Stimulated activated naive B cell treated with anti-CD40 and anti-IgM and Interleukin-4, amounts not matched to agents 10 μg/mL and 1 μg/mL and 100 μg/mL, for 72 hours (primary cell): Measurements from ENCODE around the gene PARD3.

Experiments used
- ATAC-seq, 2 donors: fragments of 150-1000 bp; cut with Tn5 transposase; replicated peaks; 2 replicates each; pipeline ENCODE4 v1.10.0; 2021; ENCODE audit warnings: moderate library complexity in 1 of 2
- DNase-seq: peaks from one replicate; pipeline ENCODE4 v3.0.0; 2021
- H3K27ac Mint-ChIP-seq: one replicate; pipeline ENCODE4 v1.8.0; 2022; ENCODE audit warnings: mild to moderate bottlenecking, mixed read lengths
- H3K27me3 Mint-ChIP-seq, 2 donors: one replicate each; pipeline ENCODE4 v1.8.0; 2022; ENCODE audit warnings: mixed read lengths in 2 of 2
- H3K36me3 Mint-ChIP-seq, 2 donors: one replicate each; pipeline ENCODE4 v1.8.0; 2022; ENCODE audit warnings: mixed read lengths in 2 of 2, mild to moderate bottlenecking in 1 of 2
- H3K4me1 Mint-ChIP-seq, 2 donors: one replicate each; pipeline ENCODE4 v1.8.0; 2022; ENCODE audit warnings: mixed read lengths in 2 of 2, mild to moderate bottlenecking in 1 of 2
- H3K4me3 Mint-ChIP-seq, 2 donors: one replicate each; pipeline ENCODE4 v1.8.0; 2022; ENCODE audit warnings: mild to moderate bottlenecking in 2 of 2, mixed read lengths in 2 of 2, moderate library complexity in 1 of 2
- H3K9me3 Mint-ChIP-seq, 2 donors: one replicate each; pipeline ENCODE4 v1.8.0; 2022; ENCODE audit warnings: mixed read lengths in 2 of 2, mild to moderate bottlenecking in 1 of 2

PARD3 gene

DNA sequence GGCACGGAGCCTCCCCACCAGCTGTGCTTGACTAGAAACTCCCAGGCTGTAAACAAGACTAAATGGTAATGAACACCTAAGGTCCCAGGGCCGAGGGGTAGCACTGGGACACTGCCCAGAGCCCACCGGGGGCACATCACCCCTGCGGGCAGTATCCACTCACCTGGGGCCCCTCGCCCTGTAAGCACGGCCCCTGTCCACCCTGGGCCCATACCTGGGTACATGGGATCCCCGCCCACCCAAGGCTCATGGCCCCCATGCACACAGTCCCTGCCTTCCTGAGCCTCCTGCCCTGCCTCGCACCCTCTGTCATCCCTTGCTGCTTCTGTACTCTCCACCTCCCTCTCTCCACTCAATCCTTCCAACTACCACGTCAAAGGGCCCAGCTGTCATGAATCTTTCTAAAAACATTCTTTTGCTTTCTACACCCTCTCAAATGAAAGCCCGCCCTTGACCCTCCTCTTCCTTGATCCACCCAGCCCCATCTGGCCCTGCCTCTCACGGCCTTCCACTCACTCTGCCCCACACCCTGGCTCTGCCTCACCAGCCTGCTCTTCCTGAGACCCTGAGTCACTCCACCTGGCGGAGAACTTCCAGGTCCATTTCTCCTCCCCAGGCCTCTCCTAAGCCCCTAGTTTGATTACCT is 173.1 kb downstream of the PARD3 start:
- no peak overlapping the region for H3K4me3 Mint-ChIP-seq
- no peak for ATAC-seq
- peak overlapping the region; percentile 37 for H3K27ac Mint-ChIP-seq
- H3K9me3 Mint-ChIP-seq: no peaks in the 10 kb centered on the region
- DNase-seq: no peak
- no peaks in the 10 kb centered on the region for H3K36me3 Mint-ChIP-seq
- H3K27me3 Mint-ChIP-seq: no peaks in the 10 kb centered on the region
- peaks cover 9 to 18% of the 10 kb centered on the region in 2 donors for H3K4me1 Mint-ChIP-seq

DNA sequence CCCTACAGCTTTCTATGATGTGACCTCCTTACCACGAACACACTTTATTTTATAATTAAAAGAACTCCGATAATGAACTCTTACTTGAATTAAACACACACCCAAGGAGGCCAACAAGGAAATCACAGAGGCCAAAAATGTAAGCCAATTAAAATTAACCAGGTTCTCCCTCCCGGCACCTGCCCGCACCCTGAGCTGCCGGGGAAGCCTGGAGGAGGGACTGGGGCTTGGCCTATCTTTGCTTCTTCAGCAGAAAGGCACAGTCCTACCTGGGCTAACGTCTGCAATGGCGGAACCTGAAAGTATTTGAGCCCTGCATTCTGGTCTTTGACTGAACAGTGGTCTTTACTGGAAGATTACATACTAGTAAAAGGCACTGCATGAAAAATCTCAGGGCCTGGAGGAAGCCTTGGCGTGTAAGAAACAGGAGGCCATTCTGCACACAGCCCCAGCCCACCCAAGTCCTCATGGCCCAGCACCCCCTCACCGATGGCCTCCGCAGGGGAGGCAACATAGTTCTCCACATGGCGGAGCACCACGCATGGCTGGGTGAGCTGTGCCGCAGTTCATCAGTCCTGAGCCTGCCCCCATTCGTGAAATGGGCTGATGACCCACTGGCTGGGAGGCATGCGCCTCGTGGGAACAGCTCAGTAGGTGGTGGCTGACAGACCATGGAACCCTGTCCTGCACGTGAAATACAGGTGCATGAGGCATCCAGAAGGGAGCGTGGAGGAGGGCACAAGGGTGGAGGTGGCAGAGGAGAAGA is 173.8 kb downstream of the PARD3 start:
- no peak overlapping the region for H3K4me3 Mint-ChIP-seq
- H3K27ac Mint-ChIP-seq: no peak overlapping the region
- H3K9me3 Mint-ChIP-seq: no peaks in the 10 kb centered on the region
- H3K36me3 Mint-ChIP-seq: no peaks in the 10 kb centered on the region
- H3K27me3 Mint-ChIP-seq: no peaks in the 10 kb centered on the region
- peaks cover 12 to 26% of the 10 kb centered on the region in 2 donors for H3K4me1 Mint-ChIP-seq
- ATAC-seq (no peak), DNase-seq (no peak)

DNA sequence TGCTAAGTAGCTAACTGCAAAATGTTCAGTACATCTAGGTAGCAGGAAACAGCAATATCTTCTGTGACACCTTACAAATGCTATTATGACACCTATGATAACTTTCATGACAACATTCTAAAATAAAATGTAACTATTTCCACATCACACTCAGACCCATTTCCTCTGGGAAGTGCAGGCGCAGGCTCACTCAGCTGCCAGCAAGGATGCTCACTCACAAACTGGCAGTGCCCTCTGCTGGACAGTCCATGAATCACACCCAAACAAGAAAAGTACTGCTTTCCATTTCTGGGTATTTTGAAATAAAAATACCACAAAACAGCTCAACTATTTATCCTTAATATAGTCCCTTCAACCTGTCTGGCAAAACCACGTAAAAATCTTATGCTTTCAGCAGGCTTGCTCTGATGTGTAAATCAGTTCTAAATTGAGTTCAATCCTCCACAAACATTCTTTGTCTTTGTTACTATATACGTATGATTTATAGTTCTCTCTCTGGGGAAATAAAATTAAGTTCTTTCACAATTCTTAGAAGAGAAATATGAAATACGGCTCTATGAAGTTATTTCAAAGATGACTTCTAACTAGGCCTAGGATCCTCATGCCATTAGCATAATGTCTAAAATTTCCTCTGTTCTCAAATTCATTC is 176.6 kb downstream of the PARD3 start:
- Mint-ChIP-seq H3K27me3 (no peaks in the 10 kb centered on the region), H3K4me3 (no peak overlapping the region), H3K36me3 (no peaks in the 10 kb centered on the region), H3K4me1 (peaks cover 14 to 26% of the 10 kb centered on the region in 2 donors), H3K9me3 (no peaks in the 10 kb centered on the region), H3K27ac (no peak overlapping the region)
- ATAC-seq (peak in 1 of 2 donors; percentile 32), DNase-seq (peak; percentile 24)

DNA sequence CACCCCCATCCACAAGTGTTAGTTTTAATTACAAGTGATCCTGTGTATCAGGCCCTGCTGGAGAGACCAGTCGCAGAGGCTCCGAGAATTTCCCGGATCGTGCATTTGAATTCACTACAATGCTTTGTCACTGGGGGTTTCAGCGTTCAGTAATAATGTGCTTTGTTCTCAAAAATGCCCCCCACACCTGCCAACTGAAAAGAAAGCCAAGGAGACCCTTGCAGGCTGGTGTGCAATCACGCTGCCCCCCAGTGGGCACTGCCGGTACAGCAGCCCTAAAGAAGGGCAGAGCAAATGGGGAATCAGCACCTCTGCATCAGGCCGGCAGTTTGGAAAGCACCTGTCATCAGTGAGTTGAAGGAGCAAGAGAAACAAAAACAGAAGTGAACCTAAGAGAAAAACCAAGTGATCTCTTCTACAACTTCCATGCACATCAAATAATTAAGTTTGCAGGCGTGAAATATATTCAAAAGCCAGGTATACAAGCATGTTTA is 177.6 kb downstream of the PARD3 start:
- peak; percentile 64 for DNase-seq
- Mint-ChIP-seq H3K9me3 (no peaks in the 10 kb centered on the region), H3K4me1 (peaks cover 14 to 26% of the 10 kb centered on the region in 2 donors), H3K27ac (no peak overlapping the region), H3K27me3 (no peaks in the 10 kb centered on the region), H3K36me3 (no peaks in the 10 kb centered on the region), H3K4me3 (no peak overlapping the region)
- peak; percentile 89 to 93 for ATAC-seq

DNA sequence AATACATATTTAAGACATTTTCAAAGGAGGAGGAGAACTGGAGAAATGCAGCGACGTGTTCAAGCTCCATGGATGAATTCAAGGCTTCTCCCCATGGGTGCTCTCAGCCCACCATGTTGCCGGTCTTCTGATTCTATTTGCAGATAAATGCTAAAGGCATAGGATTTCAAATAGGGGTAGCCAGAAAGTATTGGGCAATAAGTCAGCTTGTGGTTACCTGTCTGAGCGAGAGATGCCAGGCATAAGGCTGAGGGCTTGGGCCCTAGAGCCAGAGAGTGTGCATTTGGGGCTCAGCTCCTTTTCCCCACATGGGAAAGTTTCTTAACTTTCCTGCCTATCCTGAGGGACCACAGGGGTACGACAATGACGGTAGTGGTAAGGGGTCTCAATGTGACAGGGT is 180.0 kb downstream of the PARD3 start:
- no peak for ATAC-seq
- Mint-ChIP-seq H3K27me3 (no peaks in the 10 kb centered on the region), H3K4me1 (peaks cover 14 to 26% of the 10 kb centered on the region in 2 donors), H3K36me3 (no peaks in the 10 kb centered on the region), H3K4me3 (no peak overlapping the region), H3K27ac (no peak overlapping the region), H3K9me3 (no peaks in the 10 kb centered on the region)
- DNase-seq: no peak

DNA sequence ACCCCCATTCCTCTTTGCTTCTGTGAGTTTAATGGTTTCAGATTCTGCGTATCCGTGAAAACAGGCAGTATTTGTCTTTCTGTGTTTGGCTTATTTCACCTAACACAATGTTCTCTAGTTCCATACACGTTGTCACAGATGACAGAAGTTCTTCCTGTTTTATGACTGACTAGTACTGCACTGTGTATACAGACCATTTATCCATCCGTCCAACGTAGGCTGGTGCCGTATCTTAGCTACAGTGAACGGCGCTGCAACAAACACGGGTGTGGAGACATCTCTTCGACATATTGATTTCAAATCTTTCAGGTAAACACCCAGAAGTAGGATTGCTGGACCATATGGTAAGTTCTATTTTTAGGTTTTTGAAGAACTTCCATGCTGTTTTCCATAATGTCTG is 181.7 kb downstream of the PARD3 start:
- Mint-ChIP-seq H3K4me1 (peaks cover 12 to 21% of the 10 kb centered on the region in 2 donors), H3K36me3 (no peaks in the 10 kb centered on the region), H3K4me3 (no peak overlapping the region), H3K9me3 (no peaks in the 10 kb centered on the region), H3K27me3 (no peaks in the 10 kb centered on the region), H3K27ac (no peak overlapping the region)
- ATAC-seq (no peak), DNase-seq (no peak)

DNA sequence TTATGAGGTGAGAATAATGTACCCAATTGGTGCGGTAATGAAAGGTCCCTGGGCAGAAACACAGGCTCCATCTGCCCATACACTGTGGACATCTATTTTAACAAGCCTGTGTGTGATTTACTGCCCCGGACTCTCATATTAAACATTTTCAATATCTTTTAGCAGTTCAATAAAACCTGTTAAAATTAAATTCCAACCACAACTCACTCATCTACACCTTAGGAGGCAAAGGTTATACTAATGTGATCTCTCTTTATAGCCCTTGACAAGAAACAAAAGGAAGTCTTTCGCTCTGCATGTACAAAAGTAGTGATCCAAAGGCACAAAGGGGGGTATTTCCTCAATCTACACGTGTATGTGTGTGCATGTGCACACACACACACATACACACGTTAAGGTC is 186.0 kb downstream of the PARD3 start:
- DNase-seq (no peak), ATAC-seq (no peak)
- H3K27me3 Mint-ChIP-seq: no peaks in the 10 kb centered on the region

DNA sequence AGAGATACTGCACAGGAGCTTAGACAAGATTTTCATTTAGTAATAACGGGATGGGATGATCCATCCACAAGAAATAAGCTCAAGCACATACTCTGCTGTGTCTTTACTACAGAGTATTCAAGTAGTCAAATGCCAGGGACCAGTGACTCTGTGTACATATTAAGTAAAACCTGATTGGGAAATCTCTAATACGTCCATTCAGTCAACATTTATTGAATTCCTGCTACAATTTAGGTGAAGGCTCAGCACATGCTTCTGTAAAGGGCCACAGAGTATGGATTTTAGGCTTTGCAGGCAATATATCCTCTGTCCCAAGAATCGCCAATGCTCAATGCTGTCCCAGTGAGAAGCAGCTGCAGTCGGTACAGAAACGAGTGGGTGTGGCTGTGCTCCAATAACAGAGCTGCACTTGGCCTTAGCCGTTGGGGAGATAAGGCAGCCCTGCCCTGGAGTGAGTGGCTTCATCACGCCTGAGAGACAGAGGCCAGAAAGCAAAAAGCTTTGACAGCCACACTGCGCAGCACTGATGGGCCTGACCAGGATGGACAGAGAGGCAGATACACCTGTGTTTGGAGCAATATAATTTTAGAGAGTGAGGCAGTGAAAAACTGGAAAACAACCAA is 186.8 kb downstream of the PARD3 start:
- Mint-ChIP-seq H3K27ac (no peak overlapping the region), H3K9me3 (no peaks in the 10 kb centered on the region), H3K36me3 (no peaks in the 10 kb centered on the region), H3K27me3 (no peaks in the 10 kb centered on the region), H3K4me1 (no peaks in the 10 kb centered on the region), H3K4me3 (no peak overlapping the region)
- DNase-seq (no peak), ATAC-seq (no peak)

More for the DNA sequence above, 186.0 kb downstream of the PARD3 start:
- Mint-ChIP-seq H3K9me3 (no peaks in the 10 kb centered on the region), H3K4me1 (no peaks in the 10 kb centered on the region), H3K4me3 (no peak overlapping the region), H3K27ac (no peak overlapping the region), H3K36me3 (no peaks in the 10 kb centered on the region)

DNA sequence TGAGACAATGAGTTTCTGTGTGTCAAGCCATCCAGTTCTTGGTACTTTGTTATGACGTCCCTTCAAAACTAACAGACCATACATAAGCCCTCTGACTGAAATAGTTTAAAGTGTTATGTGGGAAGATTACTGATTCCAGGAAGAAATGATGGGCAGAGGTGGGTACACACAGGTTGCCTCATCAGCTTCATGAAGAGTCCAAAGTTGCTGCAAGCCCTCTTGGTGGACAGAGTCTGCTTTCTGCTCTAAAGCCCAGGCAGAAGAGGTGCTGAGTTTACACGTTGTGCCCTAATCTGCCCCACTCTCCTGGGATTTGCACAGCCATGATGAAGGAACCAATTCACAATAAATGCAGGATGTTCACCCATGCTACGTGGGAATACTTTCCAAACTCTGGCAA is 187.4 kb downstream of the PARD3 start:
- DNase-seq (no peak), ATAC-seq (no peak)
- Mint-ChIP-seq H3K4me1 (no peaks in the 10 kb centered on the region), H3K4me3 (no peak overlapping the region), H3K27me3 (no peaks in the 10 kb centered on the region), H3K27ac (no peak overlapping the region), H3K9me3 (no peaks in the 10 kb centered on the region), H3K36me3 (no peaks in the 10 kb centered on the region)

DNA sequence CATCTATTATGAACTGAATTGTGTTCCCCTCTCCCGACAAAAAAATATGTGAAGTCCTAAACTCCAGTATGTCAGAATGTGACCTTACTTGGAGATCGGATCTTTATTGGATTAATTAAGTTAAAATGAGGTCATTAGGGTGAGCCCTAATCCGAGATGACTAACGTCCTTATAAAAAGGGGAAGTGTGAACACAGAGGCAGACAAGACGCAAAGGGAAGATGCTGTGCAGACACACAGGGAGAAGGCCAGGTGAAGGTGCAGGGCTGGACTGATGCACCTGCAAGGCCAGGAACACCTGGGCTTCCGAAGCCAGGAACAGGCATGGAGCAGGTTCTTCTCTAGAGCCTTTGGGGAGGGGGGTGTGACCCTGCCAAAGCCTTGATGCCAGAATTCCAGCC is 187.8 kb downstream of the PARD3 start:
- DNase-seq: no peak
- H3K9me3 Mint-ChIP-seq: no peaks in the 10 kb centered on the region
- peak in 1 of 2 donors; percentile 38 for ATAC-seq
- H3K4me1 Mint-ChIP-seq: no peaks in the 10 kb centered on the region
- no peak overlapping the region for H3K4me3 Mint-ChIP-seq
- no peak overlapping the region for H3K27ac Mint-ChIP-seq
- H3K27me3 Mint-ChIP-seq: no peaks in the 10 kb centered on the region
- H3K36me3 Mint-ChIP-seq: no peaks in the 10 kb centered on the region

DNA sequence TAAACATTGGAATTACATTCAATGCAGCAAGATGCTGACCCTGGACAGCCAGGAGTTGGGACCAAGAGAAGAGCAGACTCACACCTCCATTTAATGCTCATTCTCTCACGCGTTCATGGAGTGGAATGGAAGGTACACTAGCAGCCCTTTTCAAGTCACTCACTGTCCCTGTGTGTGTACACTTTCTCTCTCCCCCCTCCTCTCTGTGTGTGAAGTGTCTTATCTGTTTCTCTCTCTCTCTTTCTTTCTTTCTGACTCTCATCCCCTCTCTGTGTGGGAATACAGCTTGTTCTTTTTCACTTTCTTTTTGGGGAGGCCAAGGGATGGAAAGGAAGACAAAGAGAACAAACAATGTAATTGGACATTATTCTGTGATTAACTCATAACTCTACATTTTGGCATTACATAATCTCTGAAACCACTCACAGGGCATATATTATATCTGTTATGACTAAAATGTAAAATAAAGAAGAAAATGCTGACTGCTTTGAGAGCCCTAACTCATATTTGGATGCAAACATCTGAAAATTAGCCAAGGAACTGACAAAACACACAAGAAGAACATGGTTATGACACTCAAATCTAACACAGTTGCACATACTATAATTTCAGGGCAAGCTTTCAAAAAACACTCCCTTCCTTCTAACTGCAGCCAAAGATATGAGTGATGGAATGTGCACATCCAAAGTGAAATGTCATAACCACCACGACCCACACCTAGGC is 188.8 kb downstream of the PARD3 start:
- no peak for ATAC-seq
- Mint-ChIP-seq H3K4me1 (no peaks in the 10 kb centered on the region), H3K9me3 (no peaks in the 10 kb centered on the region), H3K27ac (no peak overlapping the region), H3K27me3 (no peaks in the 10 kb centered on the region), H3K36me3 (no peaks in the 10 kb centered on the region), H3K4me3 (no peak overlapping the region)
- no peak for DNase-seq

DNA sequence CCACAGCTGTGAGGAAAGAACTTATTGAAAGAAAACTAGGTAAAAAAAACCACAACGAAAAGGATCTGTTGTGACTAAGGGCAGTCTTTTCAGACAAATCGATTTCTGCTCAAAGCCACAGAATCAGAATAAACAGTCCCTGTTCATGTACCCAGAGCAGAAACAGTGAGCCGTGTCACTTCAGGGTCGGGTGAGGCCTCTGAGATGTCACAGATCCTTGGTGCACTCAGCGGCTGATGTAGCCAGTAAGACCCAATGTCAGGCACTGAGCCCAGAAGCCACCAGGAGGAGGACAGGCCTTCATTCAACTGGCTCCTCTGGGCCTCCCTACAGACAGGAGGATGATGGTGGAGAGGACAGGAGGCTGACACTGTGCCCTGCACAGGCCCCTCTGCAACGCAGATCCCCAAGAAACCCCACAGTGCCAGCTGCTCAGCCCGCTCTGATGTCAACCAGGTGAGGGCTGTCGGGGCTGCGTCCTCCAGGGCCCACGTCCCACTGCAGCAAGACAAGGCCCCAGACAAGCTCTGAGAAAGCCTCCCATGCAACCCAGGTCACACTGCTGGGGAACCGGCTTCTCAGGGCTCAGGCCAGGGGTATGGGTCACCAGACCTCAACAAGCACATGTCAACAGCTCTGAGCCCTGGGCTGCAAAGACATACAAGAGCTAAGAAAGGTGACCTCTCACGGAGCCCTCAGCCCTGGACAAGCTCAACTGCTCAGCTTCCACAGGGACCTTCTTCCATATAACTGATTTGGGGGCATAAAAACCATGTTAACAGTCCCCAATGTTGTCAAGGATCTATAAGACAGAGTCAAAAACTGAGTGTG is 190.6 kb downstream of the PARD3 start:
- no peak for DNase-seq
- Mint-ChIP-seq H3K27me3 (no peaks in the 10 kb centered on the region), H3K9me3 (no peaks in the 10 kb centered on the region), H3K27ac (peak overlapping the region; percentile 25), H3K36me3 (no peaks in the 10 kb centered on the region), H3K4me1 (no peaks in the 10 kb centered on the region), H3K4me3 (no peak overlapping the region)
- ATAC-seq: peak in 1 of 2 donors; percentile 20

DNA sequence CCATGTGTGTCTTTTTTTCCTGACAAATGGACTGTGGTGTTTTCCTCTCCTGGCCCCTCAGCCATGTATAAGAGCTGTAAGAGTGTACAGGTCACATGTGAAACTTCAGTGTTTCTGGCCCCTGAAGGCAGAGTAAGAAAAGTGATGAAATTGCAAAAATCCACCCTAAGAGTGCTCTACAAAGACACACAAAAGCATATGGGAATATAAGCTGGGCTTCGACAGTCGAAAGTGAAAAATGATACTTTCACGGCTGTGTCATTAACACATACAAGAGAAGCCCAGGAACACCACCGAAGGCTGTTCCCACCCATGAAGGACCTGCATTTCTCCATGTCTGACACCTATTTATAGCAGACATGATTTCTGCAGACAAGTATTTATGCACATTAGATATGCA is 192.2 kb downstream of the PARD3 start:
- Mint-ChIP-seq H3K9me3 (no peaks in the 10 kb centered on the region), H3K4me3 (no peak overlapping the region), H3K4me1 (no peaks in the 10 kb centered on the region), H3K27ac (no peak overlapping the region), H3K36me3 (no peaks in the 10 kb centered on the region), H3K27me3 (no peaks in the 10 kb centered on the region)
- no peak for ATAC-seq
- no peak for DNase-seq
